DOHH2 (cell line): Measurements from ENCODE around the gene RANBP10.

Experiments
- H3F3A ChIP-seq: fragments of 200-600 bp; sonication (generic), shearing (Covaris generic); 2 replicates; pipeline ENCODE4 v1.6.0; 2016; ENCODE audit warnings: antibody characterized with exemption, mild to moderate bottlenecking; ENCODE audit not compliant: control insufficient read depth, insufficient read depth
- H3K27ac ChIP-seq: fragments of 200-600 bp; sonication (generic); 2 replicates; pipeline ENCODE4 v1.5.1; 2014; ENCODE audit warnings: low read depth, mild to moderate bottlenecking, low read length, moderate library complexity
- H3K27me3 ChIP-seq: fragments of 200-600 bp; sonication (generic); 2 replicates; pipeline ENCODE4 v1.6.1; 2014; ENCODE audit warnings: mild to moderate bottlenecking, low read length, mixed read lengths; ENCODE audit not compliant: control insufficient read depth
- H3K36me3 ChIP-seq: fragments of 200-600 bp; sonication (generic); 2 replicates; pipeline ENCODE4 v1.6.1; 2014; ENCODE audit warnings: mild to moderate bottlenecking, low read length, moderate library complexity, mixed read lengths; ENCODE audit not compliant: control insufficient read depth
- H3K4me1 ChIP-seq: fragments of 200-600 bp; sonication (generic); 2 replicates; pipeline ENCODE4 v1.6.1; 2014; ENCODE audit warnings: mild to moderate bottlenecking, low read length, mixed read lengths; ENCODE audit not compliant: control insufficient read depth
- H3K4me2 ChIP-seq: fragments of 200-600 bp; sonication (generic); 2 replicates; pipeline ENCODE4 v1.6.0; 2014; ENCODE audit warnings: mild to moderate bottlenecking, low read length, moderate library complexity
- H3K4me3 ChIP-seq: fragments of 200-600 bp; sonication (generic); 2 replicates; pipeline ENCODE4 v1.5.1; 2014; ENCODE audit warnings: mild to moderate bottlenecking, low read length, mixed read lengths
- H3K79me2 ChIP-seq: fragments of 200-600 bp; sonication (generic); 2 replicates; pipeline ENCODE4 v1.6.1; 2014; ENCODE audit warnings: mild to moderate bottlenecking, low read length, mixed read lengths; ENCODE audit not compliant: control insufficient read depth
- H3K9me2 ChIP-seq: fragments of 200-600 bp; sonication (generic); replicated peaks from 2 replicates; pipeline ENCODE4 v1.6.1; 2014; ENCODE audit warnings: mild to moderate bottlenecking, low read length, mixed read lengths; ENCODE audit not compliant: control insufficient read depth
- H3K9me3 ChIP-seq: fragments of 200-600 bp; sonication (generic); 2 replicates; pipeline ENCODE4 v1.6.1; 2014; ENCODE audit warnings: antibody characterized with exemption, low read length, mixed read lengths; ENCODE audit not compliant: control insufficient read depth, insufficient read depth
- H4K20me1 ChIP-seq: fragments of 200-600 bp; sonication (generic); 2 replicates; pipeline ENCODE4 v1.6.0; 2014; ENCODE audit warnings: low read depth, mild to moderate bottlenecking, antibody characterized with exemption, low read length, moderate library complexity; ENCODE audit not compliant: control insufficient read depth, insufficient read depth
- EZH2phosphoT487 ChIP-seq: fragments of 200-600 bp; sonication (generic); IDR thresholded peaks from 2 replicates; pipeline ENCODE4 v1.6.1; 2017; ENCODE audit warnings: borderline replicate concordance, mild to moderate bottlenecking, antibody characterized with exemption, low read length, moderate library complexity, mixed read lengths
- TF ChIP-seq, protein P1 (sequence below): fragments of 200-600 bp; sonication (generic); IDR thresholded peaks from one replicate; pipeline ENCODE4 v1.5.1; 2014; ENCODE audit warnings: antibody characterized with exemption, mild to moderate bottlenecking, low read depth, low read length; ENCODE audit not compliant: poor library complexity, severe bottlenecking

RANBP10 gene

GRCh38 chr16:67685388-67686112 lies 120.8 kb downstream of the RANBP10 start:
- peaks cover 12% of the 10 kb centered on the region for H3K4me1 ChIP-seq
- peaks cover 12% of the 10 kb centered on the region for H3K36me3 ChIP-seq
- no peak for TF ChIP-seq EZH2phosphoT487
- H3K9me2 ChIP-seq: no peaks in the 10 kb centered on the region
- peak overlapping the region; percentile 34; the same call in 1 of the 2 replicates for H3K4me2 ChIP-seq
- no peak overlapping the region for H3K4me3 ChIP-seq
- H3K79me2 ChIP-seq: no peaks in the 10 kb centered on the region
- no peaks in the 10 kb centered on the region for H4K20me1 ChIP-seq
- no peaks in the 10 kb centered on the region for H3K27me3 ChIP-seq
- no peaks in the 10 kb centered on the region for H3F3A ChIP-seq
- no peaks in the 10 kb centered on the region for H3K9me3 ChIP-seq
- no peak overlapping the region for H3K27ac ChIP-seq

DNA sequence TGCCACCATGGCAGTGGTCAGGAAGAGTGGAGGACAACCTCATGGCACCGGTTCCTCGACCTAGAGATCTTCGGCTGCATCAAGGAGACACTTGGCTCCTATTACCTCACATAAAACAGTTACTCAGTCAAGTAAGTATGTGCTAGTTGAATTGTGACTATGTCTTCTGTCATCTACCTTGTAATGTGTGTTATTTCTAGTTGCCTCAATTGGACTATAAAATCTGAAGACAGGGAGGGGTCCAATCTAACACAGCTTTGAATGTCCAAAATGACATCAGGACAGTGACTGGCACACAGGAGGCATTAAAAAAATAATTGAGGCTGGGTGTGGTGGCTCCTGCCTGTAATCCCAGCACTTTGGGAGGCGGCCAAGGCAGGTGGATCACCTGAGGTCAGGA lies 122.6 kb downstream of the RANBP10 start:
- Histone ChIP-seq H3K4me1 (peaks cover 12% of the 10 kb centered on the region), H3K9me3 (no peaks in the 10 kb centered on the region), H3K9me2 (no peaks in the 10 kb centered on the region), H3K4me3 (no peak overlapping the region), H3F3A (no peaks in the 10 kb centered on the region), H3K27me3 (no peaks in the 10 kb centered on the region), H3K27ac (no peak overlapping the region), H4K20me1 (no peaks in the 10 kb centered on the region), H3K4me2 (no peak overlapping the region), H3K79me2 (no peaks in the 10 kb centered on the region), H3K36me3 (peaks cover 12% of the 10 kb centered on the region)
- TF ChIP-seq, protein P1, sequence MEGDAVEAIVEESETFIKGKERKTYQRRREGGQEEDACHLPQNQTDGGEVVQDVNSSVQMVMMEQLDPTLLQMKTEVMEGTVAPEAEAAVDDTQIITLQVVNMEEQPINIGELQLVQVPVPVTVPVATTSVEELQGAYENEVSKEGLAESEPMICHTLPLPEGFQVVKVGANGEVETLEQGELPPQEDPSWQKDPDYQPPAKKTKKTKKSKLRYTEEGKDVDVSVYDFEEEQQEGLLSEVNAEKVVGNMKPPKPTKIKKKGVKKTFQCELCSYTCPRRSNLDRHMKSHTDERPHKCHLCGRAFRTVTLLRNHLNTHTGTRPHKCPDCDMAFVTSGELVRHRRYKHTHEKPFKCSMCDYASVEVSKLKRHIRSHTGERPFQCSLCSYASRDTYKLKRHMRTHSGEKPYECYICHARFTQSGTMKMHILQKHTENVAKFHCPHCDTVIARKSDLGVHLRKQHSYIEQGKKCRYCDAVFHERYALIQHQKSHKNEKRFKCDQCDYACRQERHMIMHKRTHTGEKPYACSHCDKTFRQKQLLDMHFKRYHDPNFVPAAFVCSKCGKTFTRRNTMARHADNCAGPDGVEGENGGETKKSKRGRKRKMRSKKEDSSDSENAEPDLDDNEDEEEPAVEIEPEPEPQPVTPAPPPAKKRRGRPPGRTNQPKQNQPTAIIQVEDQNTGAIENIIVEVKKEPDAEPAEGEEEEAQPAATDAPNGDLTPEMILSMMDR: no peak
- no peak for TF ChIP-seq EZH2phosphoT487

DNA sequence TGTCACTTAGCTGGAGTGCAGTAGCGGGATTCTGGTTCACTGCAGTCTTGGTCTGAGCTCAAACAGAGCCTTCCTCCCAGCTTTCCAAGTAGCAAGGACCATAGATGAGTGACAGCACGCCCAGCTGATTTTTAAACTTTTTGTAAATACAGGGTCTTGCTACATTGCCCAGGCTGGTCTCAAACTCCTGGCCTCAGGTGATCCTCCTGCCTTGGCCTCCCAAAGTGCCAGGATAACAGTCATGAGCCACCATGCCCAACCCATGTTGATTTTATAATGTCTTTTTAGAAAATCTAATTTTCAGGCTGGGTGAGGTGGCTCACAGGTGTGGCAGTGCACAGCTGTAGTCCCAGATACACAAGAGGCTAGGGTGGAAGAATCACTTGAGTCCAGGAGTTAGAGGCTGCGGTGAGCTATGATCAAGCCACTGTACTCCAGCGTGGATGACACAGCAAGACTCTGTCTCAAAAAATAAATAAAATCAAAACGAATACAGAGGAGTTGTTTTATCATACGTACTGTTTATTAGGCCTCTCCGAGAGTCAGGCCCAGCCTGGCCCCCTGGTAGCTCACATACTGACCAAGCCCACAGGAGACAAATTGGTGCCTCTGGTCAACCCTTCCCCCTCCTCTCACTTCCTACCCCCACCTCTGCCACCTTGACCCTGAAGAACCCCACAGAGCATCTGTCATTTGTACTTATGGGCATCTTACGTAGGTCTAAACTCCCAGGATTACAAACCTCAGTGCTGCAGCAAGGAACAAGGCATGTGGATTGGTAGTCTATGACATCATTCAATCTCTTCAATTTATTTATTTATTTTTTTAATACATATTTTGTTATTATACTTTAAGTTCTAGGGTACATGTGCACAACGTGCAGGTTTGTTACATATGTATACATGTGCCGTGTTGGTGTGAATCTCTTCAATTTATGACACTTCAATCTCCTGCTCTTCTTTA lies 126.1 kb downstream of the RANBP10 start:
- no peaks in the 10 kb centered on the region for H3K9me2 ChIP-seq
- H4K20me1 ChIP-seq: no peaks in the 10 kb centered on the region
- H3K4me2 ChIP-seq: no peak overlapping the region
- peaks cover 8% of the 10 kb centered on the region for H3K36me3 ChIP-seq
- no peak for TF ChIP-seq EZH2phosphoT487
- TF ChIP-seq, protein P1: no peak
- no peaks in the 10 kb centered on the region for H3K4me1 ChIP-seq
- H3K4me3 ChIP-seq: no peak overlapping the region
- H3K79me2 ChIP-seq: no peaks in the 10 kb centered on the region
- no peak overlapping the region for H3K27ac ChIP-seq
- no peaks in the 10 kb centered on the region for H3F3A ChIP-seq
- no peaks in the 10 kb centered on the region for H3K9me3 ChIP-seq
- no peaks in the 10 kb centered on the region for H3K27me3 ChIP-seq
